PC-9 (cell line): ENCODE measurements around the gene CACNA2D1. TPM values are rescaled to one million over a fixed set of nuclear protein-coding genes. Genes with fewer than 3 reads are reported as not detected.

Experiments
- BruUV-seq: library from RNA; stranded (reverse); fragments of 400-500 nt; replicated peaks from 2 replicates; lab custom pipeline; 2021; lab: Mats Ljungman, UMichigan
- CTCF ChIA-PET: fragments of 300-600 bp; sonication (Branson Sonifier 250); formaldehyde crosslinking; loops from one replicate; lab custom pipeline; 2022; ENCODE audit warnings: antibody characterized with exemption; lab: Charles Lee
- POLR2A ChIA-PET: fragments of 300-600 bp; sonication (Branson Sonifier 250); formaldehyde crosslinking; loops from one replicate; lab custom pipeline; 2022; ENCODE audit warnings: antibody characterized with exemption; ENCODE audit not compliant: unreplicated experiment; lab: Charles Lee
- DNase-seq, 2 experiments: peaks; one replicate each; pipeline versions ENCODE4 v3.0.0 to v3.0.0-alpha.2; 2015 to 2022; ENCODE audit warnings: mixed read lengths in 1 of 2
- H2AFZ ChIP-seq: fragments of 200-600 bp; sonication (generic); 2 replicates; pipeline ENCODE4 v1.8.1; 2017; ENCODE audit warnings: antibody characterized with exemption
- H3F3A ChIP-seq: fragments of 200-600 bp; sonication (generic); 2 replicates; pipeline ENCODE4 v1.8.1; 2017; ENCODE audit warnings: antibody characterized with exemption, mild to moderate bottlenecking, low read depth; ENCODE audit not compliant: insufficient read depth
- H3K27ac ChIP-seq: fragments of 200-600 bp; sonication (generic); 2 replicates; pipeline ENCODE4 v1.6.1; 2016; ENCODE audit warnings: mixed run types
- H3K27me3 ChIP-seq: fragments of 200-600 bp; sonication (generic); 2 replicates; pipeline ENCODE4 v1.6.1; 2016; ENCODE audit warnings: low read depth, mixed run types; ENCODE audit not compliant: insufficient read depth
- H3K36me3 ChIP-seq: fragments of 200-600 bp; sonication (generic); 2 replicates; pipeline ENCODE4 v1.6.1; 2016; ENCODE audit warnings: low read depth, mixed run types
- H3K4me1 ChIP-seq: fragments of 200-600 bp; sonication (generic); replicated peaks from 2 replicates; pipeline ENCODE4 v1.6.1; 2016; ENCODE audit warnings: mixed run types; ENCODE audit not compliant: insufficient read depth
- H3K4me2 ChIP-seq: fragments of 200-600 bp; sonication (generic); 2 replicates; pipeline ENCODE4 v1.6.1; 2017; ENCODE audit warnings: mixed run types
- H3K4me3 ChIP-seq: fragments of 200-600 bp; sonication (generic); 2 replicates; pipeline ENCODE4 v1.6.1; 2016; ENCODE audit warnings: mixed run types
- H3K79me2 ChIP-seq: fragments of 200-600 bp; sonication (generic); 2 replicates; pipeline ENCODE4 v1.6.1; 2017; ENCODE audit warnings: low read depth, mixed run types
- H3K9me2 ChIP-seq: fragments of 200-600 bp; sonication (generic); 2 replicates; pipeline ENCODE4 v1.8.1; 2017; ENCODE audit warnings: mild to moderate bottlenecking; ENCODE audit not compliant: insufficient read depth
- H3K9me3 ChIP-seq: fragments of 200-600 bp; sonication (generic); 2 replicates; pipeline ENCODE4 v1.8.1; 2016; ENCODE audit warnings: low read depth; ENCODE audit not compliant: insufficient read depth
- H4K20me1 ChIP-seq: fragments of 200-600 bp; sonication (generic); 2 replicates; pipeline ENCODE4 v1.8.1; 2017; ENCODE audit not compliant: insufficient read depth
- EZH2 ChIP-seq: fragments of 200-600 bp; sonication (generic); IDR thresholded peaks from 2 replicates; pipeline ENCODE4 v1.8.0; 2017; ENCODE audit warnings: antibody characterized with exemption, low read depth
- intact Hi-C: fragments of 100-400 bp; cut with micrococcal nuclease; formaldehyde crosslinking; loops from one replicate; pipeline ENCODE4 v1.10.0; 2022; ENCODE audit not compliant: unreplicated experiment
- total RNA-seq: library from RNA; stranded (reverse); gene quantifications from 2 replicates; pipeline ENCODE4 v1.2.3, GENCODE V29; 2021
- TF ChIP-seq, protein P1 (sequence below): fragments of 200-600 bp; sonication (generic); conservative IDR thresholded peaks from 2 replicates; pipeline ENCODE4 v1.6.1; 2017; ENCODE audit warnings: mixed run types, antibody characterized with exemption, mild to moderate bottlenecking, moderate library complexity

The CACNA2D1 gene
- total RNA-seq, 1 experiment from 2014 or later = 3.2 TPM

DNA sequence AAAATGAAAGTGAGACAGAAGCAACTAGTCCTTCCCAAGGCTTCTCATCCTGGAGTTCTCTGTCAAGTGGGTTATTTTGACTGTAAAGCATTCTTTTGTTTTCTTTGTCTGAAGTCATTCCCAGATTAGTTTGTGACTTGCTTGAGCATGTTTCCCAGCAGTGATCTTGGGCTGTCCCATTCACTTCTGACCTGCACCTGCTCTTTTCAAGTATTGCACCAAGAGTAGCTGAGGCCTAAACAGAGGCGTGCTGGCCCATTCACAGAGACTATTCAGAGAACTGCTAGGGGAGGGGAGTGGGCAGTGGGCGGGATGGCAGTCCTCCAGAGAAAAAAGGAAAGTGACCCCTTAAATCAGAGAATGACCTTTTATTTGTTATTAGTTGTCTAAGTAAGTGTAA lies 61.3 kb downstream of the CACNA2D1 start:
- BruUV-seq = no TSS peak
- Histone ChIP-seq H3K27me3 (no peaks in the 10 kb centered on the region), H3K4me2 (no peak overlapping the region), H3F3A (no peaks in the 10 kb centered on the region), H2AFZ (no peak overlapping the region), H3K79me2 (no peaks in the 10 kb centered on the region), H3K9me2 (no peaks in the 10 kb centered on the region), H3K4me3 (no peak overlapping the region), H3K9me3 (no peaks in the 10 kb centered on the region), H4K20me1 (no peaks in the 10 kb centered on the region), H3K4me1 (no peaks in the 10 kb centered on the region), H3K36me3 (no peaks in the 10 kb centered on the region), H3K27ac (no peak overlapping the region)
- ChIA-PET CTCF (no interaction called here), POLR2A (no interaction called here)
- intact Hi-C loops = no loop called here
- TF ChIP-seq, protein P1, sequence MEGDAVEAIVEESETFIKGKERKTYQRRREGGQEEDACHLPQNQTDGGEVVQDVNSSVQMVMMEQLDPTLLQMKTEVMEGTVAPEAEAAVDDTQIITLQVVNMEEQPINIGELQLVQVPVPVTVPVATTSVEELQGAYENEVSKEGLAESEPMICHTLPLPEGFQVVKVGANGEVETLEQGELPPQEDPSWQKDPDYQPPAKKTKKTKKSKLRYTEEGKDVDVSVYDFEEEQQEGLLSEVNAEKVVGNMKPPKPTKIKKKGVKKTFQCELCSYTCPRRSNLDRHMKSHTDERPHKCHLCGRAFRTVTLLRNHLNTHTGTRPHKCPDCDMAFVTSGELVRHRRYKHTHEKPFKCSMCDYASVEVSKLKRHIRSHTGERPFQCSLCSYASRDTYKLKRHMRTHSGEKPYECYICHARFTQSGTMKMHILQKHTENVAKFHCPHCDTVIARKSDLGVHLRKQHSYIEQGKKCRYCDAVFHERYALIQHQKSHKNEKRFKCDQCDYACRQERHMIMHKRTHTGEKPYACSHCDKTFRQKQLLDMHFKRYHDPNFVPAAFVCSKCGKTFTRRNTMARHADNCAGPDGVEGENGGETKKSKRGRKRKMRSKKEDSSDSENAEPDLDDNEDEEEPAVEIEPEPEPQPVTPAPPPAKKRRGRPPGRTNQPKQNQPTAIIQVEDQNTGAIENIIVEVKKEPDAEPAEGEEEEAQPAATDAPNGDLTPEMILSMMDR = no peak
- TF ChIP-seq EZH2 = no peak
- DNase-seq = no peak

DNA sequence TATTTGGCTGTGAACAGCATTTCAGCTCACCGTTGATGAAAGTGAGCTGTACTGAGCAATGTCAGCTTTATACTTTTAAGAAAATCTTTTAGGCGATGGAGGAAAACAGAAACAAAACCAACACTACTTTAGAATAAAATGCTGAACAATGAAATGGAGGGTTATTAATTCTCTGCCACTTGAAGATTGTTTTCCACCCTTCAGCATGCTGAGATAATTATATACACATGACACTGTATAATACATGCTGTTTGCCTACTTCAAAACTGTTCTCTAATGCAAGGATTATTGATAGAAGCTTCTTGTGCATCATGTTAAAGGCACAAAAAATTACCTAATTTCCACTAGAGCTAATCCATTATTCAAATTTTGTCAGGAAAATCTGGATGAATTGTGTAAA lies 66.8 kb downstream of the CACNA2D1 start:
- Histone ChIP-seq H2AFZ (no peak overlapping the region), H3K79me2 (no peaks in the 10 kb centered on the region), H3K27me3 (no peaks in the 10 kb centered on the region), H4K20me1 (no peaks in the 10 kb centered on the region), H3K4me1 (no peaks in the 10 kb centered on the region), H3K9me2 (no peaks in the 10 kb centered on the region), H3K9me3 (no peaks in the 10 kb centered on the region), H3F3A (no peaks in the 10 kb centered on the region), H3K4me2 (no peak overlapping the region), H3K36me3 (no peaks in the 10 kb centered on the region), H3K4me3 (no peak overlapping the region), H3K27ac (no peak overlapping the region)
- intact Hi-C loops = no loop called here
- BruUV-seq = no TSS peak
- ChIA-PET POLR2A (no interaction called here), CTCF (no interaction called here)
- no peak for DNase-seq
- TF ChIP-seq, protein P1 = no peak
- TF ChIP-seq EZH2 = no peak

DNA sequence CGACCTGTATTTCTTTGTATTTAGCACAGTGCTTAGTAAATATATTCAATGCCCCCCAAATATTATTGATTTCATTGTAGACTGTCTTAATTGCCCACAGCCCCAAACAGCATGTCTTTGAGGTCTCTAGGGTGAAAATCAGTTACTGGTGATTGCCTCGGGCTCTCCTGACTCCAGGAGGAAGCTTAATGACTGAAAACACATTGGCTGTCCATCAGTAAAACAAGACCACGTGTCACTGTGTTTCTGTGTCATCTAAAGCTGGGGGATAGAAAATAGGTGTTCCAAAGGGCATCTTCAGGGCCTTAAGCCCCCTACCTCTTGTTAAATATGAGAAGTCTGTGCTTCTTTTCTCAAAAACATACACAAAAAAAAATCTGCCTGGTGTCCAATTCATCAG lies 67.9 kb downstream of the CACNA2D1 start:
- CTCF ChIA-PET = no interaction called here

More for the DNA sequence above, 67.9 kb downstream of the CACNA2D1 start:
- no peaks in the 10 kb centered on the region for H3K4me1 ChIP-seq
- BruUV-seq = no TSS peak
- H3K9me3 ChIP-seq = no peaks in the 10 kb centered on the region
- TF ChIP-seq, protein P1 = no peak
- TF ChIP-seq EZH2 = no peak
- no peaks in the 10 kb centered on the region for H3K79me2 ChIP-seq
- no peak overlapping the region for H3K4me3 ChIP-seq
- no peak for DNase-seq
- no peak overlapping the region for H3K27ac ChIP-seq
- no peaks in the 10 kb centered on the region for H4K20me1 ChIP-seq
- intact Hi-C loops = no loop called here
- H3K4me2 ChIP-seq = no peak overlapping the region
- POLR2A ChIA-PET = no interaction called here
- no peaks in the 10 kb centered on the region for H3K9me2 ChIP-seq
- H3K36me3 ChIP-seq = no peaks in the 10 kb centered on the region
- H3F3A ChIP-seq = no peaks in the 10 kb centered on the region
- H2AFZ ChIP-seq = no peak overlapping the region
- no peaks in the 10 kb centered on the region for H3K27me3 ChIP-seq
